Measurements from ENCODE around the gene TMEM214. TPM values are rescaled to one million over a fixed set of nuclear protein-coding genes. Genes with fewer than 3 reads are reported as not detected.

The TMEM214 gene
- total RNA-seq, 1 experiment from 2014 or later = 77.8 TPM

- DNase-seq (ENCODE audit: low read depth, low spot score) = no peak
- in situ Hi-C loops (cut with HindIII; ENCODE audit: low pct_unique_long_range_greater_than_20kb, low sequenced_read_pairs) = no loop called here
- POLR2A ChIA-PET = no interaction called here
These were observed 11.3 kb upstream of the TMEM214 start for GRCh38 chr2:27021253-27022049.

GRCh38 chr2:27023740-27024139, 9.0 kb upstream of the TMEM214 start:
- H3K4me1 ChIP-seq (ENCODE audit: control insufficient read depth, insufficient read depth, low read length) = peaks cover 6% of the 10 kb centered on the region
- in situ Hi-C loops (cut with HindIII; ENCODE audit: low pct_unique_long_range_greater_than_20kb, low sequenced_read_pairs) = no loop called here
- no peaks in the 10 kb centered on the region for H3K9me3 ChIP-seq (ENCODE audit: control insufficient read depth, insufficient read depth, low read depth, low read length)
- TF ChIP-seq SIN3A (IDR thresholded peaks at IDR 0.05; ENCODE audit: borderline replicate concordance, insufficient read depth, low read depth, low read length) (no peak), CTCF (IDR thresholded peaks at IDR 0.05) (no peak), TCF7L2 (IDR thresholded peaks at IDR 0.05; ENCODE audit: low read depth, low read length) (no peak), POLR2AphosphoS5 (IDR thresholded peaks at IDR 0.05; ENCODE audit: low read depth, low read length) (no peak), REST (IDR thresholded peaks at IDR 0.05; ENCODE audit: insufficient read depth in 1 of 2, low read depth in 2 of 2, low read length in 1 of 2) (no peak)
- H3K4me3 ChIP-seq (ENCODE audit: low read depth in 2 of 2, low read length in 2 of 2) = no peak overlapping the region
- ATAC-seq (no peak), DNase-seq (ENCODE audit: low read depth, low spot score) (no peak)
- intact Hi-C loops (cut with micrococcal nuclease; ENCODE audit: unreplicated experiment) = no loop called here
- POLR2A ChIA-PET = no interaction called here
- no peaks in the 10 kb centered on the region for H3K27me3 ChIP-seq (ENCODE audit: control insufficient read depth, insufficient read depth, low read length)
- no peak overlapping the region for H3K27ac ChIP-seq (ENCODE audit: low read length)
- CTCF ChIA-PET = no interaction called here
- no peaks in the 10 kb centered on the region for H3K36me3 ChIP-seq (ENCODE audit: control insufficient read depth, insufficient read depth, low read length)
- no TSS peak for BruUV-seq (replicated peaks)

More at GRCh38 chr2:27021253-27022049, 11.3 kb upstream of the TMEM214 start:
- H3K36me3 ChIP-seq (ENCODE audit: control insufficient read depth, insufficient read depth, low read length) = no peaks in the 10 kb centered on the region
- CTCF ChIA-PET = no interaction called here
- TF ChIP-seq TCF7L2 (IDR thresholded peaks at IDR 0.05; ENCODE audit: low read depth, low read length) = no peak
- no peak for TF ChIP-seq POLR2AphosphoS5 (IDR thresholded peaks at IDR 0.05; ENCODE audit: low read depth, low read length)
- no peak for TF ChIP-seq CTCF (IDR thresholded peaks at IDR 0.05)
- no peak for TF ChIP-seq REST (IDR thresholded peaks at IDR 0.05; ENCODE audit: insufficient read depth in 1 of 2, low read depth in 2 of 2, low read length in 1 of 2)
- no peak for TF ChIP-seq SIN3A (IDR thresholded peaks at IDR 0.05; ENCODE audit: borderline replicate concordance, insufficient read depth, low read depth, low read length)
- no peaks in the 10 kb centered on the region for H3K27me3 ChIP-seq (ENCODE audit: control insufficient read depth, insufficient read depth, low read length)
- H3K4me3 ChIP-seq (ENCODE audit: low read depth in 2 of 2, low read length in 2 of 2) = no peak overlapping the region
- H3K4me1 ChIP-seq (ENCODE audit: control insufficient read depth, insufficient read depth, low read length) = peaks cover 6% of the 10 kb centered on the region
- no TSS peak for BruUV-seq (replicated peaks)
- H3K9me3 ChIP-seq (ENCODE audit: control insufficient read depth, insufficient read depth, low read depth, low read length) = no peaks in the 10 kb centered on the region
- ATAC-seq = no peak
- intact Hi-C loops (cut with micrococcal nuclease; ENCODE audit: unreplicated experiment) = no loop called here
- no peak overlapping the region for H3K27ac ChIP-seq (ENCODE audit: low read length)
